ENCODE data around the gene MAP3K1.

The MAP3K1 gene

DNA sequence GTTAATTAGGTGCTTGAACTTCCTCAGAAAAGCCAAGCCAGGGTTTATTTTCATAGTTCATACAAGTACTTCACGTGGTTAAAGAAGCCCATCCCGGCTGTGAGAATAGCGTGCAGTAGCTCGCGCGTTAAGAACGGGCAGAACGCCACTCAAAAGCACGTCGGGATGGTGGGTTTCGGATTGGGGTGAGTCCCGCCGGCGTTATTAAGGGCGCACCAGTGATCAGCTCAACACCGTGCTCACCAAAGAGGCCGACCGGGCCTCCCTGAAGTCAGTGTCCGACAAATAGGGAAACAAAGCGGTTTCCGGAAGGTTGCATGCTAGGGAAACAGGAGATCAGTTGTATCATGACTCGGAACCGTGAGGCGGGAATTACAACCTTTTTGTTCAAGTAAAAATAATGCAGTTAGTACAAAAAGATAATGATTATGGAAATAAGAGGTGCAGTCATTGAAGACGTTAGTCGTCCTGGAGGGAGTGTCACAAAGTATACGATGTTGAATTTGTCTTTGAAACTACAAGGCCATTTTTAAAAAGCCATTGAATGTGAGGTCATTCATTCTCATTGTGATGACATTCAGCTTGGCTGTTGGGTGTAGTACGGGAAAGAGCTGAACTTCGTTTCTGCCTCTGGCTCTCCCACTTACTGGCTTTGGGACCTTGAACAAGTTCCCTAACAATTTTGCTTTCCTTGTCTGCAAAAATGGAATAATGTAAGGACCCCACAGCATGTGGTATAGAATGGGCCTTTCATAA is 95.0 kb downstream of the MAP3K1 start:
- peak in 1 of 2 experiments; percentile 50 for DNase-seq

GRCh38 chr5:56913766-56914165 is 98.4 kb downstream of the MAP3K1 start:
- DNase-seq: no peak

DNA sequence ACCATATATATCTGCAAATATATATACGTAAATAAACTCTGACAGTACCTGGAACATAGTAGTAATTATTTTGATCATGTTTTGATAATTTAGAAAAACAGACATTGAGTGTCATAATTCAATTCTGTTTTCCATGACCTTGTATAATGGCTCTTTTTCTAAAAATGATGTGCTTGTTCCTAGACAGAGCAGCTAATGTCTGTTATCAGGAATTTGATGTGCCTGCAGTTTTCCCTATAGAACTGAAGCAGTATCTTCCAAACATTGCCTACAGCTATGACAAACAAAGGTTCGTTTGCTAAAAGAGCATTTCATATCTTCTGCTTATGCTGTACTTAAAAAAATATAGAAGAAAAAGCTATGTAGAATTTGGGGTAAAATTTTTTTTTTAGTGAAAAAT is 99.3 kb downstream of the MAP3K1 start:
- no peak for DNase-seq

DNA sequence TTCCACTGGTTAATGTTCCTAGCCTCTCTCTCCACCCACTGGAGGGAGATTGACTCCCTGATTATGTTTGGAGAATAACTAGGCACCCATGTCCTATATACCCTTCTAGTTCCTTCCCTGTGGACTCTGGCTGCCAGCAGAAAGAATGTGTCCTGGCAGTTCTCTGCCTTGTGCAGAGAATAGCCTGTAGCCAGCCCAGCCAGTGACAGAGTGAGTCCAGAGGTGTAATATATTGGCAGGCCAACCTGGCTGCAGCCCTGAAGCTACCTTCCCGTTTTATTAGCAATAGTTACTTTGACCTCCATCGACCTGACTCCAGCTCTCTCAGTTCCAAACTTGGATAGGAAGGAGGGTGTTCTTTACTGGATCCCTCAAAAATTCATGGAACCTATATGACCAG is 102.2 kb downstream of the MAP3K1 start:
- DNase-seq: no peak

GRCh38 chr5:56918054-56918453 is 102.7 kb downstream of the MAP3K1 start:
- DNase-seq: no peak

DNA sequence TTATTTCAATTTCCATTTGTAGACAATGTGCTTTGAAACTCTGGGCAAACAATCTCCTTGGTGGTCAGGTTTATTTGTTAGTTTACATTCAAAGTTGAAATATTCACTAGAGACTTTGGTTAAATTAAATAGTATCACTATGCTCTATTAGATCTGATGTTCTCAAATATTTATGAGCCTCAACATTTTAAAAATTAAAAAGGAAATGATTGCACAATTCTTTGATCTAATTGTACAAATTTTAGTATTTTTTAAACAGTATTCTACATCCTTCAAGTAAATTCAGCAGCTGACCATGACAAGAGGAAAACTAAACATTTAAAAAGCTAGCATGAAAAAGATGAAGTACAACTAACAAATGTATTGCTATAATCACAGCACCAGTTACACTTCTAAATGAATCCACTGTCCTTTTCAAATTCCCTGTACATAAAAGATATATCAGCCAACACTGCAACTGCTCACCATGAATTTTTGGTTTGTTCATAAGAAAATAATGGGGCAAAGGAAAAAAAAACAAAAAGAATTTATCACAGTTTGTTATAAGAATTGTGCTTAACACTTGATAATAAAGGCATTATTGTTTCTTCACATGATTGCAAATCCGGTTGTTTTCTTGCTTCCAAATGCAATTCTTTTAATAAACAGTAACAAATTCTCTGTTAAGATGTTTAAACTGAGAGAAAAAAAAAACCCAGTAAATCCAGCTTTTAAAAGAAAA is 104.8 kb downstream of the MAP3K1 start:
- no peak for DNase-seq

GRCh38 chr5:56922922-56923321 is 107.6 kb downstream of the MAP3K1 start:
- no peak for DNase-seq

DNA sequence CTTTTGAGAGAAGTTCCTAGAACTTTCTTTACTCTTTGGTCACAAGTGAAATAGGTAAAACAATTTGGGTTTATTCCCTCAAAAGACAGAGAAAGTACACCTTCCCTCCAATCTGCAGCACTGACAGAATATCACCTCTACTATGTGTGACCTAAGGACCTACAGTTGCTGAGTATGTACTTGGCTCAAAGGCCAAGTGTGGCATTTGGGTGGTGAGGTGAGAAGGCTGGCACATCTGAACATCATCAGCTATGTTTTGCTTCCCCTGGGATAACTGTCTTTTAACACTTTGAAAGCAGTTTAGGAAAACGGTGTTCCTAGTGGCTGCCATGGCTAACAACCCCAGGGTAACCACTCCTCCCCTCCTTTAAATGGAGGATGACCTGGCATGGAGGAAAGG is 119.0 kb downstream of the MAP3K1 start:
- no peak for DNase-seq

DNA sequence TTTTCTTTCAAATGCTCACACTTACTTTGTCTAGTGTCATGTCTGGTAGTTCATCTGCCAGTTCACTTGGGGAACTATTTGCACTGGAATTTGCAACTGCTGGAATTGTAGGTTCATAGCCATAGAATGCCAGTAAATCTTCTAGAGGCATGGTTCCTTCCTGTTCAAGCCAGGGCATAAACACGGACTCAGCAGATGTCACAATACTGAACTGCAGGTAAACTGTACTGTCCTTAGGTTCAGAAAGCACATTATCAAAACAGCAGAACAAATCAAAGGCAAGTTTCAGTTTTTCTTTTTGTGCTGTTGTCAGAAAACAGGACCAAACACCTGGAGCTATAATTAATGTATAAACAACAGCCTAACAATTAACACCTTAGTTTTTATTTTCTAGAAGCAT is 123.5 kb downstream of the MAP3K1 start:
- DNase-seq: no peak

DNA sequence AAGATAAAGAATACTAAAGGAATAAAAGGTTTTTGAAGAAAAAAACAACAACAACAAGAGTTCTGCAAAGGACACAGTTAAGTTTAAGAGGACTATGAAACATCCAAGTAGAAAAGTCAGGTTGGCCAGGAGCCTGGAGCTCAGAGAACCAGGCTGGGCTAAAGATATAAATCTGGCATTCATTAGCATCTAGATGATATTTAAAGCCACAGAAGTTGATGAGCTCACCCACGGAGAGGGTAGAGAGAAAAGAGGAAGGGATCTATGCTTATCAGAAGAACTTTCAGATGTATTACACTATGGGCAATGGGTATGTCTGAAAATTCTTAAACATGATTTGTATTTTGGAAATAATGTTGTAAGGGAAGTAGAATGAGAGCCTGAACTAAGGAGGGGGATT is 126.6 kb downstream of the MAP3K1 start:
- no peak for DNase-seq
